ENCODE data around the gene TTLL10.
"Not testable (repeated sequence)": the region's sequence is repeated elsewhere in the genome, so short reads cannot be mapped to it uniquely, and the experiment has no call there.

DNA sequence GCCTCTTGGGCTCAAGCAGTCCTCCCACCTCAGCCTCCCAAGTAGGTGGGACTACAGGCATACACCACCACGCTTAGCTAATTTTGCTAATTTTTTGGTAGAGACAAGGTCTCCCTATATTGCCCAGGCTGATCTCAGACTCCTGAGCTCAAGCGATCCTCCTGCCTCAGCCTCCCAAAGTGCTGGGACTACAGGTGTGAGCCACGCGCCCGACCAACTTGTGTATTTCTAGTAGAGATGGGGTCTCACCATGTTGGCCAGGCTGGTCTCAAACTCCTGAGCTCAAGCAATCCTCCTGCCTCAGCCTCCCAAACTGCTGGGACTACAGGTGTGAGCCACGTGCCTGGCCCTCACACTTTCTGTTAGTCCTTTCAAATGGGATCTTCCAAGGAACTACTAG is 22.0 kb downstream of the TTLL10 start:
- TF ChIP-seq POLR2A (IDR thresholded peaks at IDR 0.05; ENCODE audit: low read length); GATA1 (IDR thresholded peaks at IDR 0.05; ENCODE audit: low read depth, low read length): not testable (repeated sequence)
